DMS53 treated with DMSO at 0.1 percent for 48 hours (cell line): ENCODE measurements around the gene HSPG2.
A peak's percentile ranks its signal among the peaks of the same experiment; 100 is the strongest.
"Not testable (repeated sequence)": the region's sequence is repeated elsewhere in the genome, so short reads cannot be mapped to it uniquely, and the experiment has no call there.

Experiments
- DNase-seq: peaks from one replicate; lab custom pipeline; 2025; ENCODE audit not compliant: unreplicated experiment; lab: John Stamatoyannopoulos, UW

The HSPG2 gene

DNA sequence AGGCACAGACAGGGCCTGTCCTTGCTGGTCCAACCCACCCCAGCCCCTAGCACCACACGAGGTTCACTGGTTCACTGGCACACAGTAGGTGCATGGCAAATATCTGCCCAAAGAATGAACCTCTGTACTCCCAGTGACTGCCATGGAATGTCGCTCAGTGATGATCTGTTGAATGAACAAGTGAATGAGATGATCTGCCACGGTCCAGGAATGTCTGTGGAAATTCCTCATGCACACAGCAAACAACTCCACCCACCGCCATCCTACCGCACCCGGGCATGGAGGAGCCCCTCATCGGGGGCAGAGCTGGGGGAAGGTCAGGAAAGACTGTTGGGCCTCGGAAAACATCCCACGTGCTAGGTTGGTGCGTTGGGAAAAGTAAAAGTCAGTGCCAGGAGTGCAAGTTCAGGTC, 1.7 kb downstream of the HSPG2 start:
- no peak for DNase-seq

DNA sequence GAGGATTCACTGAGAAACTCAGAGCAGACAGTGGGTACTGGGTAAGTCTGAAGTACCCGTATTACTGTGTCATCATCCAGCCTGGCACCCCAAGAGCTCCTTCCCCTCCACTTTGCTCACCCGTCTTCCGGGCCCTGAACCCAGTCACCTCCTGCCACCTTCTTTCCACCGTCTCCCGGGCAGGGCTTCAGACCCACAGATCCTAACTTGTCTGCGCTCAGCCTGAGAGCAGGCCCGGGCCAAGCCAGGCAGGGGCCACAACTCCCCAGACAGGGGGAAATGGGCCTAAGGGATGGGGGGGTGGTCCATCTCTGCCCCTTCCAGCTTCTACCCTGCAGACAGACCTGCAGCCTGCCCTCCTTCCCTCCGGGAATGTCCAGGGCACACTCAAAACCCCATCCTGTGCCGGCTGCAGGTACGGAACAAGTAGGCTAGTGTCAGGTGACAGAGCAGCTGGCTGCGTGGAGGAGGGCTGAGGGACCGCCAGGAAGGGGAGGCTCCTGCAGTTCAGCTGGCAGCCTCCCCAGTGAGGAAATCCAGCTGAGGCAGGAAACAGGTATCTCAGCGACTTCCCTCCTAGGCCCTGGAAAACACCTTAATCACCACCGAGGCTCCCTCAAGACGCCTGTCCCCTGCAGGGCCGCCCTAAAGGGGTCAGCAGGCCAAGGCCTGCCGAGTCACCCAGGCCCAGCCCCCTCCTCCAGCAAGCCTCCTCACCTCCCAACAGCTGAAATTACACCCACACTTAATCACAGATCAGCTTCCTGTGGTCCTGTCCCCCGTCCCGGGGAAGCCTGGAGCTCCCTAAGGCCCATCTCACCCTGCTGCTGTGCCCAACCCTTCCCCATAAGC, 3.5 kb downstream of the HSPG2 start:
- peak; percentile 80 for DNase-seq

DNA sequence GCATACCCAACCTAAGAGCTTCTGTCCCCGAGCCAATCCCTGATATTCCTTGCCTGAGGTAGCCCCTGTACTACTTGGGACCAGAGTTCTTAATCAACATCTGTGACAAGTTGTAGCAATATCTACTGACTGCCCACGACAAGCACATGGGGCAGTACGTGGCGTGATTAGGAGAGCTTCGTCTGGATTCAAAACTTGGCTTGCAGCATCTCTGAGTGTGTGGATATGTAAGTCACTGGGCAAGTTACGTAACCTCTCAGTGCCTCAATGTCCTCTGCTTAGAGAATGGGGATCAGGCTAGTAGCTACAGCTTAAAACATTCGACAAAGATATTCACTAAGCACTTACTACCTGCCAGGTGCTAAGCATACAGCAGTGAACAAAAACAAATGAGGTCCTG, 5.0 kb downstream of the HSPG2 start:
- no peak for DNase-seq

DNA sequence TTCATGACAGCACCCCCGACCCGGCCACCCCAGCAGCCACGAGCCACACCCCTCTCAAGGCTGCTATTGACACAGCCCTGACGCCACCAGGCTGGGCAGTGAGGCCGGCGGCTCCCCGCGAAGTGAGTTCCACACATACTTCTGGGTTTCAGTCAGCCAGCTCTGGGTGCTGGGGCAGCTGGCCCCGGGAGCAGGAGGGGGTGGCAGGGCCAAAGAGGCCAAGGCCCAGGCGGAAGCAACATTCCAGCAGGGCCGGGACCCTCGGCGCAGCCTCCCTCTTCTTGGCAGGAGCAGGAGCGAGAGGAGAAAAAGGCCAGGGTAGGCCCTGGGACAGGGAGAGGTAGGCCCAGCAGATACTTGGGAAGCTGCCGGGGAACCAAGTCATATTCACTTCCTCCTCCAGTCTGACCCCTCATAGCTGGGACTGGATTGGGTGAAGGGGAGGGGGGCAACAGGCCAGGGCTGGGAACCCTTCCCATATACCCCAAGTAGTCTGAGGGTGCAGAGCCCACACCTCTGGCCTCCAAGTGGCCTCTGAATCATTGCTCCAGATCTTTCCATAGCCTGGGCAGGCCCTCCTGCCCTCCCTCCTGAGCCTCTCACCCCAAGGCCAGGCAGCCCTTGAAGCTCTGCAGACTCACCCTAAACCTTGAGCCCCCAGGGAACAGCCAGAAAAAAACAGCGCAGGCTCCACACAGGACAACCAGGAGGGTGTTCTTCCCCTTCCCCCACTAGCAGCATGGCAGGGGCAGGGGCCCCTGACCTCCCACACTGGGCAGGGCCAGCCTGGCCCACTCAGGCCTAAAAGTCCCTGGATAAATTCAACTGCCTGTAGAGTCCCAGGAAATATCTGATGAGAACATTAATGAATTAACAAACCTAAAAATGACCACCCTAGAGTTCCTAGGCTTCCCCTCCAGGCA, 5.7 kb downstream of the HSPG2 start:
- no peak for DNase-seq

DNA sequence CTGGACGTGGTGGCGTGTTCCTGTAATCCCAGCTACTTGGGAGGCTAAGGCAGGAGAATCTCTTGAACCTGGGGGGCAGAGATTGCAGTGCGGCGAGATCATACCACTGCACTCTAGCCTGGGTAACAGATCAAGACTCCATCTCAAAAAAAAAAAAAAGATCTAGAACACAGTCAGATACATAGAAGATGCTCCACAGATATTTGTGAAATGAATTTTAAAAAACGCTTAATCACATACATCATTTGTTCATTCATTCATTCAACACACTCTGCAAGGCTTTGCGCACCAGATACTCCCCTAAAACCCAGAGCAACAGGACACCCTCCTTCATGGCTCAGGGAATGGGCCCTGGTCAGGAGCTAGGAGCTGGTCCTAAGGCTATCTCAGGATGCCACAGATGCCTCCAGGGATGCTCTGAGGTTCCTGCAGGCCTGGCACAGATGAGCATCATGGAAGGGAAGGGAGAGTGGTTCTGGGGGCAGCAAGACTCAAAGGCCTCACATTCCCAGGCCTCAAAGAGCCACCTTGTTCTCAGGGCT, 6.4 kb downstream of the HSPG2 start:
- DNase-seq = no peak

DNA sequence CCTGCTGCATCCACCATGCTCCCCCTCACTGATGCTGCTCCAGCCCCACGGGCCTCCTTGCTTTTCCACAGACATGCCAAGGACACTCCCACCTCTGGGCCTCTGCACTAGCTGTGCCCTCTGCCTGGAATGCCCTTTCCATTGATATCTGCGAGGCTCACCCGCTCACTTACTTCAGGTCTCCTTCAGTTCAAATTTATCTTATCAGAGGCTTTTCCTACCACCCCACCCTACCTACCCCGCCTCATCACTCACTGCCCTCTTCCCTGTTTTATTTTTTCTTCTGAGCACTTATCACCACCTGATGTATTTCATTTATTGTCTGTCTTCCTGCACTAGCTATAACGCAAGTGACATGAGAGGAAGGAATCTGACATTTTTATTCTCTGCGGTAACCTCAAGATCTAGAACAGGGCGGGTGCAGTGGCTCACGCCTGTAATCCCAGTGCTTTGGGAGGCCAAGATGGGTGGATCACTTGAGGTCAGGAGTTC, 7.0 kb downstream of the HSPG2 start:
- no peak for DNase-seq

DNA sequence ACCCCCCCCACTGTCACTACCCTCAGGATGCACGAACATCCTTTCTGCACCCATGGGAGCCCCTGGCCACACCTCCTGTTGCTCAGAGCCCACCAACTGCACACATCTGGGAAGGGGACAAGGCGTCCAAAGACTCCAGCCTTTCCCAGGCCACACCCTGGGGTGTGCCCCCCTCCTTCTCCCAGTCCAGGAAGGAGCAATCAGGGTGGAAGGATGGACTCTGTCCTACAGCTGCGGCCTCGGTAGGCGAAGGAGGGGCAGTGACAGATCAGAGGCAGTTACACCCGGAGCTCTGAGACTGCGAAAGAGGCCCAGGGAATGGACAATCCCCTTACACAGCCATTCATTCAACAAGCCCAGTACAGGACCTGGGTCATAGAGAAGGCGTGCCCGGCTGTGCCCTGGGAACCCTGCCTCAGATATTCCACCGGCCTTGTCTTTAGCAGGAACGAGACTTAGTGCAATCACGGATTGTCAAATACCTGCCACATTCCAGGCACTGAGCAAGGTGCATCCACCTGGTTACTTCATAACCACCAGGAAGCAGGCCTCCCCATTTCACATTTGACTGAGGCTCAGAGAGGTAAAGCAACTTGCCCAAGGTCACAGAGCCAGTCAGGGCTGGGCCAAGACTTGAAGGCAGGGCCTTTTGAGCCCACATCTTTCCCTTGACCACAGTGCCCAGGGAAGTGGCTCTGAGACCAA, 9.4 kb downstream of the HSPG2 start:
- DNase-seq = no peak

DNA sequence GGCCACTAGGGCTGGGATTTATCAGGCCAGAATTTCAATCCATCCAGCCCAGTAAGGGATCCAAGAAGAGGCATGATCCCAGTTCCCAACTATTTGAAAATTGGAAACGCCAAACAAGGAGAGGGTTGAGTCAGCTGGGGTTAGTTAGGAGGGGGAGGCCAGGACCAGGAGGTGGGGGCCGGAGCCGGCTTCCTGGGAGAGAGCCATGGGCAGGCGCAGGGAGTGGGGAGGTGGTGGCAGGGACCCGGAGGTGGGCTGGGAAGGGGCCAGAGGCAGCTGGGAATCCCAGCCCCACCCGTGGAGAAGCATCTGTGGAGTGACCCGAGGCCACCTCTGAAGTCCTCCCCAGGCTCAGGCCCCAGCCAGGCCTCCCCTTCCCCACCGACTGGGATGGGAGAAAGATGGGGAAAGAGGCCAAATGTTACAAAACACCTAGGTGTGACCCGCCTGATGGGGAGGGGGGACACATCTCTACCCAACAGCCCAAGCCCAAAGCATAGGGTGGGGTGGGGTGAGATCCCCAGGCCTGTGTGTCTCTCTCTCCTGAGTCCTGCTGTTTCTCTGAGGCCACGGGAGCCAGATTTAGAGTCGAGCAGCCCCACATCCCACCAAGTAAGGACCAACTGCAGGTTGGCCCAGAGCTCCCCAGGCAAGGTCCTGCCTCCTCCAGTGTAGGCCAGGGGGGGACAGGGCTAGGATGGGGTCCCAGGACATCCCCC, 10.1 kb downstream of the HSPG2 start:
- no peak for DNase-seq

DNA sequence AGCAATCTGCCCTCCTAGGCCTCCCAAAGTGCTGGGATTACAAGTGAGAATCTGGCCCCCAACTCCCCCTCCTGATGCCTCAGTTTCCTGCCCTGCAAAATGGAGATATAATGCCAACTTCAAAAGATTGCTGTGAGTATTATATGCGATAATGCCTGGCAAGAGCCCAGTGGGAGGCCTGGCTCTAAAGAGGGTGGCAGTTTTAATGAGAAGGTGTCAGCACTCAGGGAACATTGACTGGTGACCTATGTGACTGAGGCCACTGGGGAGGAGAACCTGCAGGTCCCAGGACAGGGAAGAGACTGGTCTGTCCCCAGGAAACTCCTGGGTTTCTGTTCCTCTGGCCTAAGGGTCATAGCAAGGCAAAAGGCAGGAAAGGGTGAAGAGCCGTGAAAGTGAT, 11.0 kb downstream of the HSPG2 start:
- DNase-seq = no peak

DNA sequence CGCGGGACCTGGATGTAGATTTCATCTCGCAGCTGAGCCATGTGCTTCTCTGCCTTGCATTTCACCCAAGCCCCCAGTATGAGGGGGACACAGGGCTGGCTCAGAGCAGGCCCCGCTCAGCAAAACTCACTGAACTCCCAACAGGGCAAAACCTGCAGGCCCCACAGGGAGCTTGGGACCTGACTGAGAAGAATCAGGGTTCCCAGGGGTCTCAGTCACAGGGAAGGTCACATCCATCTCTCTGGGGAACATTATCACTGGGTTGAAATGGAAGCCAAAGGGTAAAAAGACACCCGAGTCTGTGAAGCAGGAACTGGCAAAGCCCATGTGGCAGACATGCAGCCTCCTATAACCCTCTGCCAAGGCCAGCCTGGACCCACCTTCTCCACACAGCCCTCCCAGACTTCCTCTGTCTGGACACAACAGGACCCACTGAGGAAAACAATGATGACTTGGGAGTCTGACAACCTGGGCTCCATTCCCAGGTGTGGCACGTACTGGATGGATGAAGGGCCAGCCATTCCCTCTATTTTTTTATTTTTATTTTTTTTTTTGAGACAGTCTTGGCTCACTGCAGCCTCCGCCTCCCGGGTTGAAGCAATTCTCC, 11.7 kb downstream of the HSPG2 start:
- DNase-seq = no peak

DNA sequence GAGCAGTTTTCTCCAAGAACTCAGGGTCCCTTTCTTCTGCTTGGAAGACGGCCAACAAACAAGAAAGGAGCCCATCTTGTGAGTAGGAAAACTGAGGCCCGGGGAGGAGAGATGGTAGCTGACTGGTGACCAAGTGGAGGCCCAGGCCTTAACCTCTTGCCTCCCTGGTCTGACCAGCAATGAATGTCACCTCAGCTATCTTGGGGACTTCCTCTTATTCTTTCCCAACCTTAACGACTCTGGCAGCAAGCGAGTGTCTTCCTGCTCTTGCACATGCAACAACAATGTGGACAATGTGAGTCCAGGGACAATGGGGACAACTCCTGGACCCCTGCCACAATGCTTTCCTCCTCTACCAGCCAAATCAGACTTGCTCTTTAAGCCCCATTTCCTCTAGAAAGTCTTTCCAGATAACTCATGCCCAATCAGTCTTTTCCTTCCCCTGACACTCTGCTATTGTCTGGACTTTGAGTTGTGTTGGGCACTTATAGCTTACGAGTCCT, 12.6 kb downstream of the HSPG2 start:
- no peak for DNase-seq

DNA sequence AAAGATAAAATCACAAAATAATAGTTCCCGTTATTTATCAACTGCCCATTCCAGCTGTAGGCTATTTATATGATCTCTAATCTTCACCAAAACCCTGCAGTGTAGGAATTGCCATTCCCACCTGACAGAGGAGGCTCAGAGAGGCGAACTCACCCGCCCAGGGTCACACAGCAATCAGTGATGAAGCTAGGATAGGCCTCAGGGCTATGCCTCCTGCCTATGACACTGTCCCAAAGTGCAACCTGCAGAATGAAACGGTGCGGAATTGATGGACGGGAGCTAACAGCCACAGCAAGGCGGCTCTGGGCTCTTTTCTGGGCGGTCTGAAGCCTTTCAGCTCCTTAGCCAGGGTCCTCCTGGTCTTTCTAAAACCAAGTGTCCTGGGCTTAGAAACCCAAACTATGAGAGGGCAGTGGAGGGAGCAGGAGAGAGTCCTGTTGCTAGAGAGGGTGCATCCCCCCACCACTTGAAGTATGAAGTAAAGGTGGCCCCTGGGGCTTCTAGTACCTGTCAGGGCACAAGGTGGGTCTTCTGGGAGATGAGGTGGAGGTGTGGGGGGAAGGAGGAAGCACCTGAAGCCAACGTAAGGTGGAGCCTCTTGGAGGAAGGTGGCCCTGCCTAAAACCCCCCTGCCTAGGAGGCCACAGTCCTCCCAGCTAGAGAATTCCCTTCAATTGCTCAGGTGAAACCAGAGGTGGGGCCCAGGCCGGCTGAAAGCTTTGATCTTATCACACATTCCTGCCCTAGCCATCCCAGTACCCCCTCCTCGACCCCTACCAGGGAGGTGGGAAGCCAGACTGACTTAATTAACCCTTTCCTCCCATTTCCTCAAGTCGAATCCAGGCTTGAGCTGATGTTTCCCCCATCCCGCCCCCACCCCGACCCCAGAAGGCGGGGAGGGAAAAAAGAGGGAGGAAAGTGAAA, 14.8 kb downstream of the HSPG2 start:
- no peak for DNase-seq

DNA sequence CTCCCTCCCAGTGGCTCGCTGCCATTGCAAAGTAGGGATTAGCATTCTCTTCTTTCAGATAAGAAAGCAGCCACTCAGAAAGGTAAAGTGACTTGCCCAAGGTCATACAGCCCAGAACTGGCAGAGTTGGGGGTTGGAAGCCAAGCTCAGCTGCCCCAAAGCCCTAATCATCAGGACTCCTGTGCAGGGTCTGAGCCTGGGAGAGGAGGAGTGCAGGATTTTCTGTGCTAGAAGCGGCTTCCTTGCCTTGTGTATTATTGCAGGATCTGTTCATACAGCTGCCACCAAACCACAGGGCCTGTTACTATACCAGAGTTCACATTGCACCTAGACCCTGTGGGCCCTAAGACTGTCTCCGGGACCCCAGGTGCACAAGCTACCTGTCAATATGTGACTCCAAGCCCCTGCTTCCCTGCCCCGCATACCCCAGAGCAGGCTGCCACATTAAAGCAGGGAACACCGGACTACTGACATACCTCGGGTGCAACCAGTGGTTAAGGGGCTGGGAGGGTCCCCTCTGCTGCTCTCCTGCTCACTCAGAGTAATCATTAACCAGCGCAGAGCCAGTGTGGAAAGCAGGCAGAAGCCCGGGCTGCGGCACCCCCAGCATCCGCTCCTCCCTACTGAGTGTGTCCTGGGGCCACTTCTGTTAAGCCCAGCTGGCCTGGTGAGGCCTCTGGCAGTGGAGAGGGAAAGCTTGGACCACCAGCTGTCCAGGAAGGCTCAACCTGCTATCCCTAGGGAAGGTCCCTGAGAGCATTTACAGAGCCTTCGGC, 15.8 kb downstream of the HSPG2 start:
- DNase-seq = no peak

DNA sequence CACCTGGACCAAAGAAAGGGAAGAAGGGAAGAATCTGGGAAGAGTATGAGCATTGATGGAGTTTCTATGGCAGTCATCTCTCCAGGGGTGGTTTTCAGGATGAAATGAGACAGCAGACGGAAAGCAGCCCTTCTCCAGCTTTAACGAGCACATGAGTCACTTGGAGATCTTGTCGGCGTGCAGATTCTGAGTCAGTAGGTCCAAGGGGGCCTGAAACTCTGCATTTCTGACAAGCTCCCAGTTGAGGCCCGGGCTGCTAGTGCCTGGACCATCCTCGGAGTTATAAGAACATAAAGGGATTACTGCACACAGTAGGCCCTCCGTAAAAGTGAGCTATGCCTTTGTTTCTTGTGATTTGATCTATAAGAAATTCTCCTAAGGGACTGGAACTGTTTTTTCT, 17.6 kb downstream of the HSPG2 start:
- no peak for DNase-seq

DNA sequence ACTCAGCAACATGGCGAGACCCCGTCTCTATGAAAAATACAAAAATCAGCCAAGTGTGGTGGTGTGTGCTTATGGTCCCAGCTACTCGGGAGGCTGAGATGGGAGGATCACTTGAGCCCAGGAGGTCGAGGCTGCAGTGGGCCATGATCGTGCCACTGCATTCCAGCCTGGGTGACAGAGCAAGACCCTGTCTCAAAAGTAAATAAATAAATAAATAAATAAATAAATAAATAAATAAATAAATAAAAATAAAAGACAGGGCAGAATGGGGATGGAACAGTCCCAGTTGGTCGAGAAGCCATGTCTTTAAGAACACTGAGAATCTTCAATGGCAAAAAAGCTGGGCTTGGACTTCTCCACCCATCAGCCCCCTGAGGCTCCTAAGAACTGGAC, 19.9 kb downstream of the HSPG2 start:
- not testable (repeated sequence) for DNase-seq

DNA sequence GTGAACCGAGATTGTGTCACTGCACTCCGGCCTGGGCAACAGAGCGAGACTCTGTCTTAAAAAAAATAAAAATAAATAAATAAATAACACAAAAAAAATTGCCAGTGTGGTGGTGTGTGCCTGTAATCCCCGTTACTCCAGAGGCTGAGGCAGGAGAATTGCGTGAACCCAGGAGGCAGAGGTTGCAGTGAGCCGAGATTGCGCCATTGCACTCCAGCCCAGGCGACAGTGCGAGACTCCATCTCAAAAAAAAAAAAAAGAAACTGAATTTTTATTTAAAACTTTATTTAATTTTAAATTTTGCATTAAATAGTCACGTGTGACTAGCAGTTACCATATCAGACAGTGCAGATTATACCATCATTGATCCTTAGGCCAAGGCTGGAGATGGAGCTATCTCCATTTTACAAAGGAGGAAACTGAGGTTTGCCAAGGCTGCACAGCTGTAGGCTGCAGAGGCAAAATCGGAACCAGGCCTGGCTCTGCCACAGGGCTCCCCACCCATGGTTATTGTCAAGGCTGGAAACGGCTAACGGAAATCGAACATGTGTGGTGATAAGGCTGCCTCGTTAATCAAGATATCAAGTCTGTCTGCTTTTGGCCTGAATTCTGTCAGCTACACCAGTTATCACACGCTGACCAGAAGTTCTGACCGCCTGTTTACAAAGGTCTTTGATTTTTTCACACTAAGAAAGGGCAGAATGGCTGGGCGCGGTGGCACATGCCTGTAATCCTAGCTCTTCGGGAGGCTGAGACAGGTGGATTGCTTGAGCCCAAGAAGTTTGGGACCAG, 20.5 kb downstream of the HSPG2 start:
- no peak for DNase-seq
